Smooth muscle cell (in vitro differentiated cells): ENCODE results near the gene HEXD. TPM values are rescaled to one million over a fixed set of nuclear protein-coding genes. Genes with fewer than 3 reads are reported as not detected.

ENCODE experiments used
- DNase-seq: peaks from one replicate; lab custom pipeline; 2025; ENCODE audit not compliant: unreplicated experiment; lab: John Stamatoyannopoulos, UW
- H2AFZ ChIP-seq: fragments of 200-600 bp; sonication (generic); 2 replicates; pipeline ENCODE4 v1.6.0; 2016; ENCODE audit warnings: antibody characterized with exemption, low read depth, mild to moderate bottlenecking
- H3F3A ChIP-seq: fragments of 200-600 bp; sonication (generic); 2 replicates; pipeline ENCODE4 v1.6.0; 2017; ENCODE audit warnings: antibody characterized with exemption, low read depth
- H3K27ac ChIP-seq: fragments of 200-600 bp; sonication (generic); 2 replicates; pipeline ENCODE4 v1.5.1; 2016; ENCODE audit warnings: low read depth, mild to moderate bottlenecking
- H3K27me3 ChIP-seq: fragments of 200-600 bp; sonication (generic); 2 replicates; pipeline ENCODE4 v1.6.1; 2016; ENCODE audit warnings: low read depth, mild to moderate bottlenecking
- H3K36me3 ChIP-seq: fragments of 200-600 bp; sonication (generic); 2 replicates; pipeline ENCODE4 v1.5.1; 2016; ENCODE audit warnings: low read depth
- H3K4me1 ChIP-seq: fragments of 200-600 bp; sonication (generic); 2 replicates; pipeline ENCODE4 v1.5.1; 2016; ENCODE audit warnings: low read depth
- H3K4me2 ChIP-seq: fragments of 200-600 bp; sonication (generic); 2 replicates; pipeline ENCODE4 v1.6.0; 2016; ENCODE audit warnings: mild to moderate bottlenecking
- H3K4me3 ChIP-seq: fragments of 200-600 bp; sonication (generic); 2 replicates; pipeline ENCODE4 v1.5.1; 2016; ENCODE audit warnings: mild to moderate bottlenecking
- H3K79me2 ChIP-seq: fragments of 200-600 bp; sonication (generic); 2 replicates; pipeline ENCODE4 v1.6.0; 2016; ENCODE audit warnings: low read depth, mild to moderate bottlenecking
- H3K9ac ChIP-seq: fragments of 200-600 bp; sonication (generic); 2 replicates; pipeline ENCODE4 v1.6.0; 2016; ENCODE audit warnings: low read depth
- H3K9me3 ChIP-seq: fragments of 200-600 bp; sonication (generic); replicated peaks from 2 replicates; pipeline ENCODE4 v1.5.1; 2016; ENCODE audit warnings: low read depth
- H4K20me1 ChIP-seq: fragments of 200-600 bp; sonication (generic); 2 replicates; pipeline ENCODE4 v1.6.0; 2016; ENCODE audit warnings: low read depth
- CTCF ChIP-seq: fragments of 200-600 bp; sonication (generic); IDR thresholded peaks from 2 replicates; pipeline ENCODE4 v1.5.1; 2017; ENCODE audit warnings: borderline replicate concordance, mild to moderate bottlenecking, antibody characterized with exemption; ENCODE audit not compliant: insufficient read depth, poor library complexity, severe bottlenecking
- WGBS: methylation state at CpG from one replicate; pipeline ENCODE4 v1.1.7; 2016; ENCODE audit warnings: low lambda C conversion rate; 5-methylcytosine and 5-hydroxymethylcytosine counted together
- polyA plus RNA-seq: library from polyadenylated mRNA; unstranded; fragments of >200 nt; fragmentation: Nextera tagmentation; extraction: Ambion mirVana; gene quantifications from 2 replicates; pipeline ENCODE4 v1.2.1, GENCODE V29; 2016
- total RNA-seq: library from RNA; depleted of rRNA; stranded (reverse); fragments of >200 nt; gene quantifications from 2 replicates; pipeline ENCODE4 v1.2.3, GENCODE V29; 2014

HEXD gene
- total and polyA plus RNA-seq, 2 experiments from 2014 or later = 1.5 to 9.2 TPM

GRCh38 chr17:82392209-82392920 is 25.8 kb upstream of the HEXD start:
- no peak overlapping the region for H3K27ac ChIP-seq
- H3K27me3 ChIP-seq = no peaks in the 10 kb centered on the region
- no peaks in the 10 kb centered on the region for H3K79me2 ChIP-seq
- no peak overlapping the region for H2AFZ ChIP-seq
- DNase-seq = no peak
- no peak for TF ChIP-seq CTCF
- H3K4me2 ChIP-seq = no peak overlapping the region
- H3K4me1 ChIP-seq = no peaks in the 10 kb centered on the region
- no peak overlapping the region for H3K4me3 ChIP-seq
- peaks cover 4% of the 10 kb centered on the region for H3F3A ChIP-seq
- H4K20me1 ChIP-seq = no peaks in the 10 kb centered on the region
- WGBS = 93% methylated on average over 28 of the region's 28 CpGs
- H3K36me3 ChIP-seq = no peaks in the 10 kb centered on the region
- no peak overlapping the region for H3K9ac ChIP-seq
- H3K9me3 ChIP-seq = no peaks in the 10 kb centered on the region

GRCh38 chr17:82392941-82393340 is 25.2 kb upstream of the HEXD start:
- no peak overlapping the region for H3K27ac ChIP-seq
- H3K36me3 ChIP-seq = no peaks in the 10 kb centered on the region
- peaks cover 4% of the 10 kb centered on the region for H3F3A ChIP-seq
- H3K27me3 ChIP-seq = no peaks in the 10 kb centered on the region
- no peaks in the 10 kb centered on the region for H3K79me2 ChIP-seq
- no peaks in the 10 kb centered on the region for H4K20me1 ChIP-seq
- no peak overlapping the region for H2AFZ ChIP-seq
- WGBS = 87% methylated on average over 15 of the region's 15 CpGs
- no peak for DNase-seq
- H3K4me1 ChIP-seq = no peaks in the 10 kb centered on the region
- no peak for TF ChIP-seq CTCF
- H3K4me2 ChIP-seq = no peak overlapping the region
- no peak overlapping the region for H3K9ac ChIP-seq
- H3K9me3 ChIP-seq = no peaks in the 10 kb centered on the region
- no peak overlapping the region for H3K4me3 ChIP-seq

GRCh38 chr17:82394278-82394677 is 23.9 kb upstream of the HEXD start:
- Histone ChIP-seq H4K20me1 (no peaks in the 10 kb centered on the region), H3K27me3 (no peaks in the 10 kb centered on the region), H3K27ac (no peak overlapping the region), H3K9me3 (no peaks in the 10 kb centered on the region), H3K79me2 (no peaks in the 10 kb centered on the region), H3K4me2 (no peak overlapping the region), H3K4me1 (no peaks in the 10 kb centered on the region), H3K9ac (no peak overlapping the region), H2AFZ (no peak overlapping the region), H3K36me3 (no peaks in the 10 kb centered on the region), H3F3A (peaks cover 4% of the 10 kb centered on the region), H3K4me3 (no peak overlapping the region)
- no peak for DNase-seq
- WGBS = 98% methylated on average over 12 of the region's 12 CpGs
- TF ChIP-seq CTCF = no peak
